ENCODE measurements around the gene CYRIA.

The CYRIA gene

GRCh38 chr2:16665748-16666448 is at the start of gene CYRIA:
TSS of gene CYRIA (minus strand) at chr2:16665834. CDS start at chr2:16588119, 77,715 bp downstream.
- H3K4me3 ChIP-seq (ENCODE audit: low read depth, low read length): peak within 1 kb of the TSS; percentile 76
- no peak for TF ChIP-seq CTCF (IDR thresholded peaks at IDR 0.05; ENCODE audit: low read depth, low read length)
- DNase-seq (ENCODE audit: low read depth, low spot score): peak; percentile 35
- in situ Hi-C loops (cut with HindIII; ENCODE audit: low sequenced_read_pairs): no loop called here

GRCh38 chr2:16713011-16713423 is 47.4 kb upstream of the CYRIA start:
- no peak for DNase-seq (ENCODE audit: low read depth, low spot score)
- TF ChIP-seq CTCF (IDR thresholded peaks at IDR 0.05; ENCODE audit: low read depth, low read length): no peak
- in situ Hi-C loops (cut with HindIII; ENCODE audit: low sequenced_read_pairs): no loop called here
- no peak overlapping the region for H3K4me3 ChIP-seq (ENCODE audit: low read depth, low read length)

GRCh38 chr2:16709769-16710168 is 44.1 kb upstream of the CYRIA start:
- DNase-seq (ENCODE audit: low read depth, low spot score): no peak
- TF ChIP-seq CTCF (IDR thresholded peaks at IDR 0.05; ENCODE audit: low read depth, low read length): no peak
- in situ Hi-C loops (cut with HindIII; ENCODE audit: low sequenced_read_pairs): no loop called here
- H3K4me3 ChIP-seq (ENCODE audit: low read depth, low read length): no peak overlapping the region

- no peak for DNase-seq (ENCODE audit: low read depth, low spot score)
- in situ Hi-C loops (cut with HindIII; ENCODE audit: low sequenced_read_pairs): no loop called here
- TF ChIP-seq CTCF (IDR thresholded peaks at IDR 0.05; ENCODE audit: low read depth, low read length): no peak
- H3K4me3 ChIP-seq (ENCODE audit: low read depth, low read length): no peak overlapping the region
Measured at GRCh38 chr2:16708173-16708572, 42.5 kb upstream of the CYRIA start.

GRCh38 chr2:16707014-16707623 is 41.5 kb upstream of the CYRIA start:
- H3K4me3 ChIP-seq (ENCODE audit: low read depth, low read length): no peak overlapping the region
- no peak for DNase-seq (ENCODE audit: low read depth, low spot score)
- no peak for TF ChIP-seq CTCF (IDR thresholded peaks at IDR 0.05; ENCODE audit: low read depth, low read length)
- in situ Hi-C loops (cut with HindIII; ENCODE audit: low sequenced_read_pairs): no loop called here

- no peak overlapping the region for H3K4me3 ChIP-seq (ENCODE audit: low read depth, low read length)
- no peak for DNase-seq (ENCODE audit: low read depth, low spot score)
- in situ Hi-C loops (cut with HindIII; ENCODE audit: low sequenced_read_pairs): no loop called here
- TF ChIP-seq CTCF (IDR thresholded peaks at IDR 0.05; ENCODE audit: low read depth, low read length): no peak
Measured at GRCh38 chr2:16700551-16701259, 35.1 kb upstream of the CYRIA start.
